Panc1 (cell line): ENCODE data around the gene PHF20. TPM values are rescaled to one million over a fixed set of nuclear protein-coding genes. Genes with fewer than 3 reads are reported as not detected.

Experiments
- ATAC-seq: fragments of 200-7000 bp; cut with Tn5 transposase; 2 replicates; pipeline ENCODE4 v1.9.1; 2020; ENCODE audit warnings: mild to moderate bottlenecking, moderate library complexity
- BruUV-seq: library from RNA; stranded (reverse); fragments of 400-500 nt; replicated peaks from 2 replicates; lab custom pipeline; 2021; lab: Mats Ljungman, UMichigan
- CTCF ChIA-PET: fragments of 300-600 bp; sonication (Branson Sonifier 250); formaldehyde crosslinking; loops from one replicate; lab custom pipeline; 2022; ENCODE audit warnings: antibody characterized with exemption; lab: Charles Lee
- POLR2A ChIA-PET: fragments of 300-600 bp; sonication (Branson Sonifier 250); formaldehyde crosslinking; loops from one replicate; lab custom pipeline; 2022; ENCODE audit warnings: antibody characterized with exemption; lab: Charles Lee
- DNase-seq: peaks from one replicate; pipeline ENCODE4 v3.0.0-alpha.2; 2010; ENCODE audit warnings: low read depth, low spot score
- H3K27ac ChIP-seq: 2 replicates; pipeline ENCODE4 v1.5.1; 2011; ENCODE audit warnings: mild to moderate bottlenecking, low read length, inconsistent platforms
- H3K27me3 ChIP-seq: fragments of 200-500 bp; sonication (Bioruptor generic); 2 replicates; pipeline ENCODE4 v1.6.0; 2014; ENCODE audit warnings: low read length, inconsistent platforms; ENCODE audit not compliant: control insufficient read depth, insufficient read depth
- H3K36me3 ChIP-seq: fragments of 200-500 bp; sonication (Bioruptor generic); 2 replicates; pipeline ENCODE4 v1.5.1; 2014; ENCODE audit warnings: inconsistent platforms, mild to moderate bottlenecking, low read length, moderate library complexity; ENCODE audit not compliant: control insufficient read depth, insufficient read depth
- H3K4me1 ChIP-seq: 2 replicates; pipeline ENCODE4 v1.5.1; 2011; ENCODE audit warnings: inconsistent platforms, mild to moderate bottlenecking, low read length, moderate library complexity; ENCODE audit not compliant: control insufficient read depth, insufficient read depth
- H3K4me3 ChIP-seq, 2 experiments: 2 replicates each; pipeline ENCODE4 v1.5.1; 2011 to 2012; ENCODE audit warnings: low read depth in 2 of 2, low read length in 2 of 2, mild to moderate bottlenecking in 2 of 2, inconsistent platforms in 1 of 2, moderate library complexity in 1 of 2
- H3K9me3 ChIP-seq: fragments of 200-500 bp; sonication (Bioruptor generic); 2 replicates; pipeline ENCODE4 v1.5.1; 2014; ENCODE audit warnings: low read depth, mild to moderate bottlenecking, inconsistent platforms, low read length, moderate library complexity; ENCODE audit not compliant: control insufficient read depth, insufficient read depth
- CTCF ChIP-seq: fragments of 450-650 bp; IDR thresholded peaks from 2 replicates; pipeline ENCODE4 v1.5.1; 2017; ENCODE audit warnings: mild to moderate bottlenecking
- POLR2AphosphoS5 ChIP-seq: IDR thresholded peaks from 2 replicates; pipeline ENCODE4 v1.6.1; 2012; ENCODE audit warnings: mild to moderate bottlenecking, low read depth, low read length, moderate library complexity
- REST ChIP-seq, 2 experiments: IDR thresholded peaks; 2 replicates each; pipeline ENCODE4 v1.6.1; 2011 to 2012; ENCODE audit warnings: low read depth in 2 of 2, control low read depth in 1 of 2, low read length in 1 of 2, mild to moderate bottlenecking in 1 of 2, moderate library complexity in 1 of 2; ENCODE audit not compliant: insufficient read depth in 1 of 2
- SIN3A ChIP-seq: IDR thresholded peaks from 2 replicates; pipeline ENCODE4 v1.6.1; 2012; ENCODE audit warnings: low read depth, mild to moderate bottlenecking, low read length, moderate library complexity, borderline replicate concordance; ENCODE audit not compliant: insufficient read depth
- TCF7L2 ChIP-seq: IDR thresholded peaks from 2 replicates; pipeline ENCODE4 v1.6.1; 2011; ENCODE audit warnings: mild to moderate bottlenecking, low read depth, low read length, inconsistent platforms
- in situ Hi-C: cut with HindIII; loops from 2 replicates; pipeline ENCODE4 v1.10.0; 2016; ENCODE audit warnings: low sequenced_read_pairs, low pct_unique_long_range_greater_than_20kb
- intact Hi-C: fragments of 100-400 bp; cut with micrococcal nuclease; formaldehyde crosslinking; loops from one replicate; pipeline ENCODE4 v1.10.0; 2022; ENCODE audit not compliant: unreplicated experiment
- total RNA-seq: library from RNA; stranded (reverse); gene quantifications from one replicate; pipeline ENCODE4 v1.2.1, GENCODE V29; 2021; ENCODE audit not compliant: unreplicated experiment

The PHF20 gene
- total RNA-seq, 1 experiment from 2014 or later: 51.5 TPM

GRCh38 chr20:35820715-35821114 is 48.9 kb downstream of the PHF20 start:
- no peaks in the 10 kb centered on the region for H3K36me3 ChIP-seq
- H3K27ac ChIP-seq: no peak overlapping the region
- peaks cover 12% of the 10 kb centered on the region for H3K4me1 ChIP-seq
- TF ChIP-seq REST (IDR thresholded peaks at IDR 0.05; ENCODE audit: insufficient read depth in 1 of 2, low read depth in 2 of 2, low read length in 1 of 2) (no peak), TCF7L2 (no peak), POLR2AphosphoS5 (no peak), SIN3A (no peak), CTCF (no peak)
- ChIA-PET POLR2A (interaction anchor here (0.7 kb wide), 1 partner anchor 109 kb away, joined by 8 read pairs; no protein-coding TSS in a partner anchor), CTCF (interaction anchor here (0.7 kb wide), 1 partner anchor 772 kb away, joined by 4 read pairs; no protein-coding TSS in a partner anchor)
- no peaks in the 10 kb centered on the region for H3K27me3 ChIP-seq
- in situ Hi-C loops (no loop called here), intact Hi-C loops (no loop called here)
- H3K9me3 ChIP-seq: no peaks in the 10 kb centered on the region
- H3K4me3 ChIP-seq: no peak overlapping the region
- DNase-seq (no peak), ATAC-seq (no peak)
- no TSS peak for BruUV-seq

- in situ Hi-C loops (no loop called here), intact Hi-C loops (no loop called here)
- no peak for DNase-seq
- no peak overlapping the region for H3K27ac ChIP-seq
- peak; percentile 82 for ATAC-seq
- H3K36me3 ChIP-seq: no peaks in the 10 kb centered on the region
- CTCF ChIA-PET: no interaction called here
- H3K4me3 ChIP-seq: no peak overlapping the region
- H3K27me3 ChIP-seq: no peaks in the 10 kb centered on the region
- POLR2A ChIA-PET: interaction anchor here (0.6 kb wide), 1 partner anchor 121 kb away, joined by 3 read pairs; no protein-coding TSS in a partner anchor
- peaks cover 12% of the 10 kb centered on the region for H3K4me1 ChIP-seq
- no peaks in the 10 kb centered on the region for H3K9me3 ChIP-seq
- no TSS peak for BruUV-seq
- TF ChIP-seq POLR2AphosphoS5 (no peak), CTCF (no peak), REST (IDR thresholded peaks at IDR 0.05; ENCODE audit: insufficient read depth in 1 of 2, low read depth in 2 of 2, low read length in 1 of 2) (no peak), SIN3A (no peak), TCF7L2 (no peak)
Observed at GRCh38 chr20:35821807-35822242, 50.0 kb downstream of the PHF20 start.
